ENCODE measurements around the gene C2CD4D. TPM values are rescaled to one million over a fixed set of nuclear protein-coding genes. Genes with fewer than 3 reads are reported as not detected.

C2CD4D gene
- total RNA-seq, 2 donors from 2014 or later = 0.44 to 0.82 TPM

DNA sequence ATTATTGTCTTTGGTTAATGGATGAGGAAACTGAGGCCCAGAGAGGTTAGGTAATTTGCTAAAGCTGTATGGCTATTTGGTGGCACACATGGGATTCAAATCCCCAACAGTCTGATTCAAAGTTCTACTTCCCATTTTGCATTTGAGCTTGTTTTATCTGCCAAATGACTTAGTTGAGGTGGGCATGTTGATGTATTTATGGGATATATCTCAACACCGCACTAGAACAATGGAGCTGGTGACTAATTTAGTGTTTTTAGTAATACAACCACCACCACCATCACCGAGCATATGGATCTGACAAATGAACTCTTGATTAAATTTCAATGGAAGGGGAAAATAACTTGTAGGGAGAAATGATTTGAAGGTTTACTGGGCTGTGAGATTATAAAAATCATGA, 42.8 kb upstream of the C2CD4D start:
- H3K27ac ChIP-seq (ENCODE audit: low read depth, low read length) = no peak overlapping the region
- Mint-ChIP-seq H3K27ac (no peak overlapping the region), H3K36me3 (ENCODE audit: low read depth) (peaks cover 14% of the 10 kb centered on the region), H3K9me3 (peaks cover 4% of the 10 kb centered on the region), H3K4me1 (no peaks in the 10 kb centered on the region), H3K4me3 (no peak overlapping the region), H3K27me3 (ENCODE audit: insufficient read depth) (no peaks in the 10 kb centered on the region)
- H3K9me3 ChIP-seq (ENCODE audit: control insufficient read depth, low read length) = peaks cover 8% of the 10 kb centered on the region
- H3K27me3 ChIP-seq (ENCODE audit: control insufficient read depth, insufficient read depth, low read length, poor library complexity, severe bottlenecking) = no peaks in the 10 kb centered on the region
- H3K36me3 ChIP-seq (ENCODE audit: control insufficient read depth, insufficient read depth, low read length) = no peaks in the 10 kb centered on the region
- H3K9ac ChIP-seq (ENCODE audit: extremely low read depth, low read length, poor library complexity, severe bottlenecking) = no peak overlapping the region
- no peak for DNase-seq
- H3K4me3 ChIP-seq (ENCODE audit: low read length) = no peak overlapping the region
- WGBS, 2 experiments (ENCODE audit: insufficient coverage in 1 of 2, insufficient read length in 1 of 2) = 100% methylated on average over 2 of the region's 2 CpGs; no CpG with 5 or more reads in 1 of the 2 experiments
- H3K4me1 ChIP-seq (ENCODE audit: control insufficient read depth, insufficient read depth, low read length) = no peaks in the 10 kb centered on the region
- TF ChIP-seq, protein P1, sequence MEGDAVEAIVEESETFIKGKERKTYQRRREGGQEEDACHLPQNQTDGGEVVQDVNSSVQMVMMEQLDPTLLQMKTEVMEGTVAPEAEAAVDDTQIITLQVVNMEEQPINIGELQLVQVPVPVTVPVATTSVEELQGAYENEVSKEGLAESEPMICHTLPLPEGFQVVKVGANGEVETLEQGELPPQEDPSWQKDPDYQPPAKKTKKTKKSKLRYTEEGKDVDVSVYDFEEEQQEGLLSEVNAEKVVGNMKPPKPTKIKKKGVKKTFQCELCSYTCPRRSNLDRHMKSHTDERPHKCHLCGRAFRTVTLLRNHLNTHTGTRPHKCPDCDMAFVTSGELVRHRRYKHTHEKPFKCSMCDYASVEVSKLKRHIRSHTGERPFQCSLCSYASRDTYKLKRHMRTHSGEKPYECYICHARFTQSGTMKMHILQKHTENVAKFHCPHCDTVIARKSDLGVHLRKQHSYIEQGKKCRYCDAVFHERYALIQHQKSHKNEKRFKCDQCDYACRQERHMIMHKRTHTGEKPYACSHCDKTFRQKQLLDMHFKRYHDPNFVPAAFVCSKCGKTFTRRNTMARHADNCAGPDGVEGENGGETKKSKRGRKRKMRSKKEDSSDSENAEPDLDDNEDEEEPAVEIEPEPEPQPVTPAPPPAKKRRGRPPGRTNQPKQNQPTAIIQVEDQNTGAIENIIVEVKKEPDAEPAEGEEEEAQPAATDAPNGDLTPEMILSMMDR (conservative IDR thresholded peaks at IDR 0.05) = no peak

DNA sequence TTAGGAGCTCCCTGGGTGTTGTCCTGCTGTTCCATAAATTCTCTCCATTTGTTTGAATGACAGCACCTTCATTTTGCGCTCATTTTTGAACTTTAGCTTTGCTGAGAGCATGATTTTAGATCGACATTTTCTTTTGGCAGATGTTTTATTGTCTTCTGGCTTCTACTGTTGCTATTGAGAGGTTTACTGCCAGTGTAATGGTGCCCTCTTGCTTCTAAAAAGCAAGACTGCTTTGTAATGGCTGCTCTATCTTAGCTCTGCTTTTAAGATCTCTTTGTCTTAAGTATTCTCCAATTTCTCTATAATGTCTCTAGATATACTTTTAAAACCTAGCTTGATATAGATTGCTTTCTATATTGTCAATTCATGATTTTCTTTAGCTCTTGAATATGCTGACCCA, 41.9 kb upstream of the C2CD4D start:
- TF ChIP-seq, protein P1 (conservative IDR thresholded peaks at IDR 0.05) = peak; percentile 51
- no peak overlapping the region for H3K4me3 ChIP-seq (ENCODE audit: low read length)
- no peak for DNase-seq
- peaks cover under 1% of the 10 kb centered on the region for H3K9me3 ChIP-seq (ENCODE audit: control insufficient read depth, low read length)
- Mint-ChIP-seq H3K9me3 (no peaks in the 10 kb centered on the region), H3K27me3 (ENCODE audit: insufficient read depth) (no peaks in the 10 kb centered on the region), H3K4me3 (no peak overlapping the region), H3K27ac (no peak overlapping the region), H3K36me3 (ENCODE audit: low read depth) (peaks cover 8% of the 10 kb centered on the region), H3K4me1 (no peaks in the 10 kb centered on the region)
- no peaks in the 10 kb centered on the region for H3K36me3 ChIP-seq (ENCODE audit: control insufficient read depth, insufficient read depth, low read length)
- no peaks in the 10 kb centered on the region for H3K4me1 ChIP-seq (ENCODE audit: control insufficient read depth, insufficient read depth, low read length)
- WGBS, 2 experiments (ENCODE audit: insufficient coverage in 1 of 2, insufficient read length in 1 of 2) = 44 to 78% methylated on average over 1 to 2 of the region's 2 CpGs
- H3K27ac ChIP-seq (ENCODE audit: low read depth, low read length) = no peak overlapping the region
- no peak overlapping the region for H3K9ac ChIP-seq (ENCODE audit: extremely low read depth, low read length, poor library complexity, severe bottlenecking)
- no peaks in the 10 kb centered on the region for H3K27me3 ChIP-seq (ENCODE audit: control insufficient read depth, insufficient read depth, low read length, poor library complexity, severe bottlenecking)

DNA sequence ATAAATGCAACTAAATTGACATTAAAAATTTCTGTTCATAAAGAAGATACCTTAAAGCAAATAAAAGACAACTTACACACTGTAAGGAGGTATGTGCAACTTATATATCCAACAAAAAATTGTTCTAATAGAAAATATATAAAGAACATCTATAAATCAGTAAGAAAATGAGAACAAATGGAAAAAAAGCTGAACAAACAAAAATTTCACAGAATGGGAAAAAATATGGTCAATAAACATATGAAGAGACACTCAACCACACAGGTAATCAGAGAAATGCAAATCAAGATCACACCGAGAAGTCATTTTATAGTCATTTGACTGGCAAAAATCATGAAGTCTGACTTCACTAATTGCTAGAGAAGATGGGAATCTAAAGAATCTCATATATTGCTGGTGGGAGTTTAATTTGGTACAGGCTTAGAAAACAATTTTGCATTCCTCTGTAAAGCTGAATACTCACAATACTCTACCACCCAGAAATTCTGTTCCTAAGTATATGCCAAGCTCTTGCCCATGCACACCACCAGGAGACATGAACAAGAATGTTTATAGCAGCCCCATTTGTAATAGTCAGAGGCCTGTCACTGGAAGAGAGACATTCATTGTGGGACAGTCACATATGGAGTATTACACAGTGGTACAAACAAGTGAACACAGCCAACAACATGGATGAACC, 35.9 kb upstream of the C2CD4D start:
- DNase-seq = no peak
- no peak overlapping the region for H3K4me3 Mint-ChIP-seq
- Histone ChIP-seq H3K36me3 (ENCODE audit: control insufficient read depth, insufficient read depth, low read length) (no peaks in the 10 kb centered on the region), H3K27me3 (ENCODE audit: control insufficient read depth, insufficient read depth, low read length, poor library complexity, severe bottlenecking) (no peaks in the 10 kb centered on the region), H3K9ac (ENCODE audit: extremely low read depth, low read length, poor library complexity, severe bottlenecking) (no peak overlapping the region), H3K4me1 (ENCODE audit: control insufficient read depth, insufficient read depth, low read length) (no peaks in the 10 kb centered on the region), H3K9me3 (ENCODE audit: control insufficient read depth, low read length) (no peaks in the 10 kb centered on the region), H3K4me3 (ENCODE audit: low read length) (no peak overlapping the region), H3K27ac (ENCODE audit: low read depth, low read length) (no peak overlapping the region)
- WGBS, 2 experiments (ENCODE audit: insufficient coverage in 1 of 2, insufficient read length in 1 of 2) = 88 to 100% methylated on average over 1 of the region's 1 CpG
- peaks cover 9% of the 10 kb centered on the region for H3K36me3 Mint-ChIP-seq (ENCODE audit: low read depth)
- H3K9me3 Mint-ChIP-seq = no peaks in the 10 kb centered on the region
- H3K4me1 Mint-ChIP-seq = peaks cover 22% of the 10 kb centered on the region
- TF ChIP-seq, protein P1 (conservative IDR thresholded peaks at IDR 0.05) = no peak
- no peak overlapping the region for H3K27ac Mint-ChIP-seq
- no peaks in the 10 kb centered on the region for H3K27me3 Mint-ChIP-seq (ENCODE audit: insufficient read depth)
